ENCODE results near the gene BAIAP3. TPM values are rescaled to one million over a fixed set of nuclear protein-coding genes. Genes with fewer than 3 reads are reported as not detected.

Gene BAIAP3
- total RNA-seq, 1 experiment from 2014 or later: 44.7 TPM

GRCh38 chr16:1330931-1331711, 2.3 kb upstream of the BAIAP3 start:
- ATAC-seq (peak; percentile 3; the same call in 1 of the 2 replicates), DNase-seq (ENCODE audit: low read depth, low spot score) (no peak)
- no TSS peak for BruUV-seq (replicated peaks)
- TF ChIP-seq SIN3A (IDR thresholded peaks at IDR 0.05; ENCODE audit: low read depth): no peak
- no peak for TF ChIP-seq POLR2AphosphoS5 (IDR thresholded peaks at IDR 0.05; ENCODE audit: low read depth, low read length)
- no peak for TF ChIP-seq REST (IDR thresholded peaks at IDR 0.05; ENCODE audit: low read depth)
- TF ChIP-seq, protein P1, sequence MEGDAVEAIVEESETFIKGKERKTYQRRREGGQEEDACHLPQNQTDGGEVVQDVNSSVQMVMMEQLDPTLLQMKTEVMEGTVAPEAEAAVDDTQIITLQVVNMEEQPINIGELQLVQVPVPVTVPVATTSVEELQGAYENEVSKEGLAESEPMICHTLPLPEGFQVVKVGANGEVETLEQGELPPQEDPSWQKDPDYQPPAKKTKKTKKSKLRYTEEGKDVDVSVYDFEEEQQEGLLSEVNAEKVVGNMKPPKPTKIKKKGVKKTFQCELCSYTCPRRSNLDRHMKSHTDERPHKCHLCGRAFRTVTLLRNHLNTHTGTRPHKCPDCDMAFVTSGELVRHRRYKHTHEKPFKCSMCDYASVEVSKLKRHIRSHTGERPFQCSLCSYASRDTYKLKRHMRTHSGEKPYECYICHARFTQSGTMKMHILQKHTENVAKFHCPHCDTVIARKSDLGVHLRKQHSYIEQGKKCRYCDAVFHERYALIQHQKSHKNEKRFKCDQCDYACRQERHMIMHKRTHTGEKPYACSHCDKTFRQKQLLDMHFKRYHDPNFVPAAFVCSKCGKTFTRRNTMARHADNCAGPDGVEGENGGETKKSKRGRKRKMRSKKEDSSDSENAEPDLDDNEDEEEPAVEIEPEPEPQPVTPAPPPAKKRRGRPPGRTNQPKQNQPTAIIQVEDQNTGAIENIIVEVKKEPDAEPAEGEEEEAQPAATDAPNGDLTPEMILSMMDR (IDR thresholded peaks at IDR 0.05 in 2 of 3, conservative IDR thresholded peaks at IDR 0.05 in 1 of 3; ENCODE audit: borderline replicate concordance in 1 of 3, insufficient read depth in 1 of 3, low read depth in 2 of 3, low read length in 2 of 3): no peak
- TF ChIP-seq CBX3 (IDR thresholded peaks at IDR 0.05; ENCODE audit: low read depth): no peak
- TF ChIP-seq, protein P2, sequence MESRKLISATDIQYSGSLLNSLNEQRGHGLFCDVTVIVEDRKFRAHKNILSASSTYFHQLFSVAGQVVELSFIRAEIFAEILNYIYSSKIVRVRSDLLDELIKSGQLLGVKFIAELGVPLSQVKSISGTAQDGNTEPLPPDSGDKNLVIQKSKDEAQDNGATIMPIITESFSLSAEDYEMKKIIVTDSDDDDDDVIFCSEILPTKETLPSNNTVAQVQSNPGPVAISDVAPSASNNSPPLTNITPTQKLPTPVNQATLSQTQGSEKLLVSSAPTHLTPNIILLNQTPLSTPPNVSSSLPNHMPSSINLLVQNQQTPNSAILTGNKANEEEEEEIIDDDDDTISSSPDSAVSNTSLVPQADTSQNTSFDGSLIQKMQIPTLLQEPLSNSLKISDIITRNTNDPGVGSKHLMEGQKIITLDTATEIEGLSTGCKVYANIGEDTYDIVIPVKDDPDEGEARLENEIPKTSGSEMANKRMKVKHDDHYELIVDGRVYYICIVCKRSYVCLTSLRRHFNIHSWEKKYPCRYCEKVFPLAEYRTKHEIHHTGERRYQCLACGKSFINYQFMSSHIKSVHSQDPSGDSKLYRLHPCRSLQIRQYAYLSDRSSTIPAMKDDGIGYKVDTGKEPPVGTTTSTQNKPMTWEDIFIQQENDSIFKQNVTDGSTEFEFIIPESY (IDR thresholded peaks at IDR 0.05; ENCODE audit: extremely low read depth, insufficient replicate concordance, low read length): no peak
- TF ChIP-seq ATF3 (IDR thresholded peaks at IDR 0.05): no peak
- TF ChIP-seq, protein P3, sequence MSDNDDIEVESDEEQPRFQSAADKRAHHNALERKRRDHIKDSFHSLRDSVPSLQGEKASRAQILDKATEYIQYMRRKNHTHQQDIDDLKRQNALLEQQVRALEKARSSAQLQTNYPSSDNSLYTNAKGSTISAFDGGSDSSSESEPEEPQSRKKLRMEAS (IDR thresholded peaks at IDR 0.05): no peak
- no peak for TF ChIP-seq YY1 (IDR thresholded peaks at IDR 0.05; ENCODE audit: extremely low read depth, insufficient replicate concordance, low read depth, low read length)
- no peak for TF ChIP-seq POLR2A (IDR thresholded peaks at IDR 0.05; ENCODE audit: borderline replicate concordance, extremely low read depth, insufficient read depth, insufficient read length)
- TF ChIP-seq ZFX (IDR thresholded peaks at IDR 0.05): no peak
- no peak for TF ChIP-seq ELF1 (IDR thresholded peaks at IDR 0.05; ENCODE audit: borderline replicate concordance, low read depth)
- TF ChIP-seq EZH2 (IDR thresholded peaks at IDR 0.05): no peak
- TF ChIP-seq CEBPB (IDR thresholded peaks at IDR 0.05; ENCODE audit: low read depth): no peak
- ChIA-PET RAD21 (ENCODE audit: low non-redundant PET in 1 of 2, low total read pairs in 2 of 2, uncharacterized antibody in 2 of 2, unreplicated experiment in 2 of 2) (no interaction called here), POLR2A (interaction anchor here (1.0 kb wide), 1 partner anchor 22 kb away, joined by 3 read pairs; no protein-coding TSS in a partner anchor), CTCF (interaction anchor here (0.7 kb wide), 1 partner anchor 49 kb away, joined by 4 read pairs; no protein-coding TSS in a partner anchor)
- no peak overlapping the region; a peak in 1 of 4 replicates for H3K4me3 ChIP-seq (replicated peaks in 1 of 2; ENCODE audit: low read depth in 1 of 2, low read length in 2 of 2)
- H3K9me2 ChIP-seq (ENCODE audit: insufficient read depth): no peaks in the 10 kb centered on the region
- no peaks in the 10 kb centered on the region for H3K27me3 ChIP-seq (ENCODE audit: insufficient read depth, low read length)
- no peaks in the 10 kb centered on the region for H3K79me2 ChIP-seq (ENCODE audit: insufficient read depth, low read length)
- peak overlapping the region; percentile 44; the same call in 1 of the 2 replicates for H3K27ac ChIP-seq (ENCODE audit: low read depth, low read length)
- peak overlapping the region; percentile 55 for H3K4me2 ChIP-seq (ENCODE audit: low read length)
- intact Hi-C loops (cut with micrococcal nuclease): no loop called here
- H4K20me1 ChIP-seq (ENCODE audit: insufficient read depth): no peaks in the 10 kb centered on the region
- H3K36me3 ChIP-seq (ENCODE audit: control insufficient read depth in 1 of 2, insufficient read depth in 2 of 2, low read length in 2 of 2): no peaks in the 10 kb centered on the region
- H3K9ac ChIP-seq (ENCODE audit: low read length): peak overlapping the region; percentile 2; the same call in 1 of the 2 replicates
- no peak overlapping the region for H2AFZ ChIP-seq (ENCODE audit: low read depth, low read length, poor library complexity, severe bottlenecking)
- peaks cover 15 to 30% of the 10 kb centered on the region in 2 experiments; a peak in 3 of 4 replicates for H3K4me1 ChIP-seq (ENCODE audit: control insufficient read depth in 1 of 2, insufficient read depth in 2 of 2, low read length in 2 of 2)
- H3K9me3 ChIP-seq (ENCODE audit: control insufficient read depth in 1 of 2, insufficient read depth in 1 of 2, low read depth in 1 of 2, low read length in 2 of 2): no peaks in the 10 kb centered on the region; a peak in 1 of 4 replicates
